A673 (cell line): Measurements from ENCODE around the gene NFKBIA.

ENCODE experiments used
- EZH2 ChIP-seq: fragments of 200-600 bp; sonication (generic); IDR thresholded peaks from 2 replicates; pipeline ENCODE4 v1.6.1; 2017; ENCODE audit warnings: borderline replicate concordance, low read depth, mild to moderate bottlenecking, mixed read lengths, antibody characterized with exemption, low read length; ENCODE audit not compliant: poor library complexity, severe bottlenecking
- TF ChIP-seq, protein P1 (sequence below): fragments of 300-800, 200-600 bp; sonication (generic); conservative IDR thresholded peaks from 2 replicates; pipeline ENCODE4 v1.5.1; 2017; ENCODE audit warnings: low read depth, mild to moderate bottlenecking, antibody characterized with exemption, low read length, moderate library complexity, mixed read lengths

DNA sequence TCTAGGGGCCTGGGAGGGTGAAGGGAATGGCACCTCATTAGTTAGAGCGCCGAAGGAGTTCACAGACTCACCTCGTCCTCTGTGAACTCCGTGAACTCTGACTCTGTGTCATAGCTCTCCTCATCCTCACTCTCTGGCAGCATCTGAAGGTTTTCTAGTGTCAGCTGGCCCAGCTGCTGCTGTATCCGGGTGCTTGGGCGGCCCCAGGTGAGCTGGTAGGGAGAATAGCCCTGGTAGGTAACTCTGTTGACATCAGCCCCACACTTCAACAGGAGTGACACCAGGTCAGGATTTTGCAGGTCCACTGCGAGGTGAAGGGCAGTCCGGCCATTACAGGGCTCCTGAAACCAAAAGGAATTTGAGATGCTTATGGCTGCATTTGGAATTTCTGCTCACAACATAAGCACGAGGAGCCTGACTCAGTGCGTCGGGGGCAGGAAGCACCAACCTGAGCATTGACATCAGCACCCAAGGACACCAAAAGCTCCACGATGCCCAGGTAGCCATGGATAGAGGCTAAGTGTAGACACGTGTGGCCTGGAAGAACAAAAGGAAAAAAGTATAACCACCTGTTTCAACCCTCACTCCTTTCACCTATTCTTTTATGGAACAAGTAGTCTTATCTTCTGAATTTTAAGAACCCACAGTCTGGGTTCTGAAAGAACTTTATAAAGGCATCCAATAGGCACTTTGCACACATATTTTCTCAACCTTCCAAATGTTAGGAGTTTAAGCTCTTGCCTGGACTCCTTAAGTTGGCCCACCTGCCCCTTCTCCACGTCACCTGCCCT, 2.0 kb downstream of the NFKBIA start:
- TF ChIP-seq, protein P1, sequence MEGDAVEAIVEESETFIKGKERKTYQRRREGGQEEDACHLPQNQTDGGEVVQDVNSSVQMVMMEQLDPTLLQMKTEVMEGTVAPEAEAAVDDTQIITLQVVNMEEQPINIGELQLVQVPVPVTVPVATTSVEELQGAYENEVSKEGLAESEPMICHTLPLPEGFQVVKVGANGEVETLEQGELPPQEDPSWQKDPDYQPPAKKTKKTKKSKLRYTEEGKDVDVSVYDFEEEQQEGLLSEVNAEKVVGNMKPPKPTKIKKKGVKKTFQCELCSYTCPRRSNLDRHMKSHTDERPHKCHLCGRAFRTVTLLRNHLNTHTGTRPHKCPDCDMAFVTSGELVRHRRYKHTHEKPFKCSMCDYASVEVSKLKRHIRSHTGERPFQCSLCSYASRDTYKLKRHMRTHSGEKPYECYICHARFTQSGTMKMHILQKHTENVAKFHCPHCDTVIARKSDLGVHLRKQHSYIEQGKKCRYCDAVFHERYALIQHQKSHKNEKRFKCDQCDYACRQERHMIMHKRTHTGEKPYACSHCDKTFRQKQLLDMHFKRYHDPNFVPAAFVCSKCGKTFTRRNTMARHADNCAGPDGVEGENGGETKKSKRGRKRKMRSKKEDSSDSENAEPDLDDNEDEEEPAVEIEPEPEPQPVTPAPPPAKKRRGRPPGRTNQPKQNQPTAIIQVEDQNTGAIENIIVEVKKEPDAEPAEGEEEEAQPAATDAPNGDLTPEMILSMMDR: no peak
- TF ChIP-seq EZH2: no peak
